ENCODE results near the gene PLCL1.
"Not testable (repeated sequence)": the region's sequence is repeated elsewhere in the genome, so short reads cannot be mapped to it uniquely, and the experiment has no call there.

The PLCL1 gene

GRCh38 chr2:197810491-197810890, 6.1 kb downstream of the PLCL1 start:
- no peak for DNase-seq

DNA sequence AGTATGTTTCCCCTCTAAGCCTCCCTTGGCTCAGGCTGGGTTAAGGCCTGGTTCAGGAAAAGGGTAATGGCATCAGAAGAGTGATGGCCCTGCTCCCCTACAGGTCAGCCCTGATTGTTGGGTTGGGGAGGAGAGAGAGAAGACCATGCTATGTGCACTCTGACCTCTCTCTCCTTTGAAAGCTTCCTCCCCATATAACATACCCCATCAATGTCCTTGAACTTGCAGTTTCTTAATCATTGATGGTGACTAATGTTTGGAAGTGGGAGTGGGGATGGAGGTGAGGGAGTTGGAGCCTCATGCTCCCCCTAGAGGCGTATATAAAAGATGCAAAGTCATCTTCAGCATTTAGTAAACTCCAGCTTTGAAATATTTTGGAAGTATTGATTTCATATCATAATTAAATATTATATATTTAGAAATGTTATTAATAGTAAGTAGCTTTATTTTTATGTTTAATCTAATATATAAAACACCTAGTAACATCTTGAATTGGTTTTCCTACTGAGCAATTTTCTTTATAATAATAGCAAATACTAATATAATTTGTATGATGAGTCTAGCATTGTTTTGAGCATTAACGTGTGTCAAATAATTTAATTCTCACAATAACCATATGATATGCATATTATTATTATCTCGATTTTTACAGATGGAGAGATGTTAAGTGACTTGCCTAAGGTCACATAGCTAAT, 8.8 kb downstream of the PLCL1 start:
- peak in 1 of 2 donors; percentile 24 for DNase-seq

- DNase-seq = no peak
These were observed 10.1 kb downstream of the PLCL1 start for GRCh38 chr2:197814526-197814925.

GRCh38 chr2:197821550-197822289, 17.3 kb downstream of the PLCL1 start:
- DNase-seq = no peak

DNA sequence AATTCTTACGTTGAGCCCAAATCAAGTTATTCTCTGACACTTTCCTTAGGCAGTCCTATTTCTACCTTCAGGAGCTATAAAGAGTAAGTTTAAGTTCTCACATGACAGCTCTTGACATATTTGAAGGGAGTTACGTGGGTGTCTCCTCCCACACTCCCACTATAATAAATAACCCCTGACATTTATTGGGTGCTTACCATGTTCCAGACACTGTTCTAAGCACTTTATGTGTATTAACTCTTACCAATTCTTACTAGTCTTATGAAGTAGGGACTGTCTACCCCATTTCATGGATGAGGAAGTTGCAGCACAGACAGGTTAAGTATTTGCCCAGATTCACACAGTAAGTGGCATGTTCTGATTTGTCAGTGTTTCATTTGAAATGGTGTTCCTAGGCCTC, 17.9 kb downstream of the PLCL1 start:
- no peak for DNase-seq

GRCh38 chr2:197827618-197828017, 23.2 kb downstream of the PLCL1 start:
- DNase-seq = no peak

DNA sequence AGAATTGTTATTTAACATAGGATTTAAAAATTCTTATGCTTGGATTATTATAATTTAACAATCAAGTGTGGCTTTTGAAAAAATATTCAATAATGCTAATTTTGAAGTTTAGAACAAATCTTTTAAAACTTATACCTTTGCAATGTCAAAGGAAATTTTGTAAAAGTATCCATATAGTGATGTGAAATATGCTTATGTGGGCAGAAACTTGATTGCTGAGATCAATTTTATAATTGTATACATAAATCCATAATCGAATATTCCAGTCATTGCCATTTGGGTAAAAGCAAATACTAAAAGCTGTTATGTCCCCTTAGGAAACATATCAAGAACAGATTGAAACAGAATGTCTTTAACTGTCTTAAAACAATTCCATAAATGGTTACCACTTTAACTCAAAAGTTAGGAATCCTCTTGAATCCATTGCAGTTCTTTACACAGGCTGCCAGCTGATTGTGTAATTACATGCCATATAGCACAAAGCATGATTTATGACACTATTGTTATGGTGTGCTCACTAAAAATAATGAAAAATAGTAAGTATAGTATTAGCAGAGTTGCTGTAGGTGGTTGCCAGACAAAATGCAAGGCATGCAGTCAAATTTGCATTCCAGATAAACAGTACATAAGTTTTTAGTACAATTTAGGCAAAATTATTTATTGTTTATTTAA, 24.2 kb downstream of the PLCL1 start:
- no peak for DNase-seq

DNA sequence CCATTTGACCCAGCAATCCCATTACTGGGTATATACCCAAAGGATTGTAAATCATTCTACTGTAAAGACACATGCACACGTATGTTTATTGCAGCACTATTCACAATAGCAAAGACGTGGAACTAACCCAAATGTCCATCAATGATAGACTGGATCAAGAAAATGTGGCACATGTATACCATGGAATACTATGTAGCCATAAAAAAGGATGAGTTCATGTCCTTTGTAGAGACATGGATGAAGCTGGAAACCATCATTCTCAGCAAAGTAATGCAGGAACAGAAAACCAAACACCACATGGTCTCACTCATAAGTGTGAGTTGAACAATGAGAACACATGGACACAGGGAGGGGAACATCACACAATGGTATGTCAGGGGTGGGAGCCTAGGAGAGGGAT, 30.4 kb downstream of the PLCL1 start:
- not testable (repeated sequence) for DNase-seq

DNA sequence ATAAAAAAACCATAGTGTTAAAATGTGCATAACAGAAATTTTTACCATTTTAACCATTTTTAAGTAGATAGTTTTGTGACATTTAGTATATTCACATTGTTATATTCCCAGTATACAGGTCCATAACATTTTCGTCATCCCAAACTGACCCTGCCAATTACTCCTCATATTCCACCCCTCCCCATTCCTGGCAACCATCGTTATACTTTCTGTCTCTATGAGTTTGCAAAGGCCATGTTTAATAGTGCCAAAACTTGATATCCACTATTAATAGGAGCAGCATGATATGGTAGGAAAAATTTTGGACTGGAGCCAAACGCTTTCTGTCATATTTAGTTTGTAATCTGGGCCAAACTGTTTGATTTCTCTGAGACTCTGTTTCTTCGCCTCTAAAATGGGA, 30.9 kb downstream of the PLCL1 start:
- no peak for DNase-seq

GRCh38 chr2:197838036-197838435, 33.6 kb downstream of the PLCL1 start:
- DNase-seq = peak; percentile 26 to 64

DNA sequence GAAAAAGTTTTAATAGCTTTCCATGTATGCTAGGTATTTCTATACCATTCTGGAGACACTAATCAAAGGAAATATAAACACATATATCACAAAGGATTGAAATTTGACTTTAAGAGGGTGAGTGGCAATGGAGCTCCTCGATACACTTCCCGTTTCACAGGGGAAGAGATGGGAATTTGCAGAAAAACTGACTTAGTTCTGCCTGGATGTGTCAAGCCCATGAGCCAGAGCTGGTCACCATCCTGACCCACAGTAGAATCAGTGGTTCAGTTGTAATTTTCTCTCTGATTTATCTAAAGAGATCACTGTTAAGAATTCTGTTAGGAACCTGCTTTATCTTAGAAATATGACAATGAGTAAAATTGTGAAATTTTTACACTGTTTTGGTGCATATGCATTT, 34.2 kb downstream of the PLCL1 start:
- no peak for DNase-seq

DNA sequence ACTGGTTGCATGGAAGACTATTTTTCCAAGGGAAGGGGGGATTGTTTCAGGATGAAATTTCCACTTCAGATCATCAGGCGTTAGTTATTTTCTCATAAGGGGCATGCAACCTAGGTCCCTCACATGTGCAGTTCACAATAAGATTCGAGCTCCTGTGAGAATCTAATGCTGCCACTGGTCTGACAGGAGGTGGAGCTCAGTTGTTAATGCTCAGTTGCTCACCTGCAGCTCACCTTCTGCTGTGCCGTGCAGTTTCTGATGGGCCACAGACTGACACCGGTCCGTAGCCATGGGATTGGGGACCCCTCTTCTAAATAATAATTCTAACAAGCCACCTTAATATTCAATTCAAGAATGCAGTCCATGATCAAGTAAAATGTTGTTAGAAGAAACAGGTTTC, 34.9 kb downstream of the PLCL1 start:
- no peak for DNase-seq

DNA sequence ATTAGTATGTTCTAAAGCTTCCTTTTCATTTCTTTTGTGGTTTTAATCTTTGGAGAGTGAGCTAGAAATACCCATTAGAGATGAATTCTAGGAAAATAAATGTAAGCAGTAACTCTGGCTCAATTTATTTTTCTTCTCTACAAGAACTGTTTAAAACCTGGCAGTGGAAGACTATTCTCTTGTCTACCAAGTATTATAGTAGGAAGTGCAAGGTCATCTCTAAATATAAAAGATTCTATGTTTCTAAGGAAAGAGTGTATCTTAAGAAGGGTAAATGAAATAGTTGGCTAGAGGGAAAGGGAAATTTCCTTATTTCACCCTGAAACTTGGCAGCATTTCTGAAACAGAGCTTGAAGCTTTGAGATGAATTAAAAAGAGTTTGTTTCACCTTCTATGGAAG, 35.5 kb downstream of the PLCL1 start:
- DNase-seq = no peak

DNA sequence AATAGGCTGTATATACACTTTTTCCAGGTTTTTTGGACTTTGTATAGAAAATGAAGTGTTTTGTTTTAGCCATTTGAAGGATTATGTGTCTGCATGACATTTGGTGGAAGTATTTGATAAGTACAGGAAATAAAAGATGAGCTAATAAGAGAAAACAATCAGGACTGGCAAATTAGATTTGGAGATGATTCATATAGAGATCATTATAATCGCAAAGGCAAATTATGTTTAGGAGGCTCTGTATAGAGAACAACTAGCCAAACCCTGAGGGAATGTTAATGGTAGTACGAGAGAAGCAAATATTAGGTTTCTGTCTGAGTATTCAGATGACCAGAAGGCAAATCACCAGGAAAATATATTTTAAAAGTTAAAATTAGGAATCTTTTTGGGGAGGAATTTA, 41.7 kb downstream of the PLCL1 start:
- no peak for DNase-seq

- no peak for DNase-seq
These were observed 42.4 kb downstream of the PLCL1 start for GRCh38 chr2:197846777-197847176.

DNA sequence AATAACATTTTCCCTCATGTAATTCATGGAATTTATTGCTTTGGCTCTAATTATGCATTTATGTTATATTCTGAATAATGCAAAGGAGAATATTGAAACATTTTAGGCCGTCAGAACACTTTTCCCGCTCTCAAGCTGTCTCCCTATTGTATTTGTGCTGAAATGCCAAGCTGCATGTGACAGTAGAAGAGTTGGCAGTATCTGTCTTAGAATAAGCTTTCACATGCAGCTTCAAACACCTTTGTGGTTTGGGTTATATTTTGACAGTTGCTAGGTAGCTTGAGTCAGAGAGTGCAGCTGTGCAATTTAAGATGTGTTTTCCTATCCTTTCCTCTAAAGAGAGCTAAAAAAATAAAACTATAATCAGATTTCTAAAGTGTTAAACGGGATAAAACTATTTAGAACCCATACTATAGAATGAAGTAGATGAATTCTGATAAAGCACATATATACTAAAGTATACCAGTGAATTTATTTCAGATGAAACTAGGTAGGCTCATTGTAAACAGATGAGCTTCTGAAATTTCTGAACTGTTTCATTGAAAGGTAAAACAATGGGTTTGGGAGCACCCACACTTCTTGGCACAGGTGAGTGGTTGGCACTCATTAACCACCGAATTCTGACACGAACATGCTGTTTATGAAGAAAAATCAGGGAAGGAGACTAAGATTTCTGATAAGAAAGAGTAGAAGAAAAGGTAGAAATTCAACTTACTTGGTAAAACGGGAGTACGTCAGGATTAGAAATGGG, 43.4 kb downstream of the PLCL1 start:
- DNase-seq = peak; percentile 24 to 62

GRCh38 chr2:197848602-197849001, 44.2 kb downstream of the PLCL1 start:
- no peak for DNase-seq

- no peak for DNase-seq
These were observed 46.6 kb downstream of the PLCL1 start for GRCh38 chr2:197850882-197851450.

- no peak for DNase-seq
These were observed 47.1 kb downstream of the PLCL1 start for GRCh38 chr2:197851451-197851850.

DNA sequence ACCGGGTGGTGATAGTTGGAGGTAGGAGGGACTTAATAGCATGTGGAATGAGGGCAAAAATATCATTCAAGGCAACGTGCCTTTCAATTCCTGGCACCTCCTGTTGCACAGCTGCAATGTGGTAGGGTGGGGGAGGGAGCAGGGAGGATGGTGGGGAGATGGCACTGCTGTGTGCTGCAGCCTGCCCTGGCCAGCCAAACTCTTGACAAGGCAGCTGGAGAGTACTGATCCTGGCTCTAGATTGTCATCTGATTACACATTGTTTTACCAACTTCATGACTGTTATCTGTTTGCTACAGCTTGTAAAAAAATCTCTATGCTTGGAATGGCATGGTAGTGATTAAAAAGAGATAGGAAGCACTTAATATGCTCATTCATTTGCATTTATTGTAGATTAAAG, 47.7 kb downstream of the PLCL1 start:
- DNase-seq = no peak

DNA sequence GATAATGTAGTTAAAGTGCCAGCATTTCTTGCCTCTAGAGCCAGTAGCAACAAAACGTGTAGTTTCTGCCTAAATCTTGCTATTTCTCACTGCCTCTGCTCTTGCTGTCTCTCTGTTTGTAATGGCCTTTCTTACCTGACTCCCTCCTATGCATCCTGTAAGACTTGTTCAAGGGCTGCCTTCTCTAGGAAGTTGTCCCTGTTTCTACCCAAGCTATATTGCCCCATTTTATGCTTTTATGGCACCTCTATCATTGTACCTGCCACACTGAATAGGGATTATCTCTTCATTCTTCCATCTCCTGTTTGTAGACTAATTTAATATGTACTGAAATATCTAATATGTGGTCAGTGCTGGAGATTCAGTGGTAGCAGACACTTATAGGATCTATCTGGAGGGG, 49.2 kb downstream of the PLCL1 start:
- no peak for DNase-seq

- DNase-seq = no peak
These were observed 53.2 kb downstream of the PLCL1 start for GRCh38 chr2:197857476-197858107.

All from CD4-positive, alpha-beta T cell treated with Interferon alpha-2 for 1 hour (primary cell).